ENCODE results near the gene CITED2. TPM values are rescaled to one million over a fixed set of nuclear protein-coding genes. Genes with fewer than 3 reads are reported as not detected.
A peak's percentile ranks its signal among the peaks of the same experiment; 100 is the strongest.

The CITED2 gene
- total RNA-seq, 1 donor from 2014 or later = 10.3 TPM

DNA sequence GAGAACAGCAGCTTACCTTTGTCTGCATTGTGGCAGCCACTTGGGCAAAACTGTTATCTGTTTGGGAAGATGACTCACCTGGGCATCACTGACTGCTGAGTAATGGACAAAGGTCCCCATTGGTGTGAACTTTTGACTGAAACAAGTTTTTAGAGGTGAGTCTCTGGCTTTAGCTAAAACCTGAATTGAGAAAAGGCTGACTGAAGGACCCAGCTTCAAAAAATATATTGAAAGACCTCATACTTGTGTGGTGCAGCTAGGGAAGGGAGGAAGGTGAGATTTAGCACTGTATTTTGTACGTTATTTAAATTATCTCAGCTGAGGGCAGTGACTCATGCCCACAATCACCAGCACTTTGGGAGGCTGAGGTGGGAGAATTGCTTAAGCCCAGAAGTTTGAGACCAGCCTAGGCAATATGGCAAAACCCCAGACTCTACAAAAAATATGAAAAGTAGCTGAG, 4.5 kb upstream of the CITED2 start:
- TF ChIP-seq, protein P1, sequence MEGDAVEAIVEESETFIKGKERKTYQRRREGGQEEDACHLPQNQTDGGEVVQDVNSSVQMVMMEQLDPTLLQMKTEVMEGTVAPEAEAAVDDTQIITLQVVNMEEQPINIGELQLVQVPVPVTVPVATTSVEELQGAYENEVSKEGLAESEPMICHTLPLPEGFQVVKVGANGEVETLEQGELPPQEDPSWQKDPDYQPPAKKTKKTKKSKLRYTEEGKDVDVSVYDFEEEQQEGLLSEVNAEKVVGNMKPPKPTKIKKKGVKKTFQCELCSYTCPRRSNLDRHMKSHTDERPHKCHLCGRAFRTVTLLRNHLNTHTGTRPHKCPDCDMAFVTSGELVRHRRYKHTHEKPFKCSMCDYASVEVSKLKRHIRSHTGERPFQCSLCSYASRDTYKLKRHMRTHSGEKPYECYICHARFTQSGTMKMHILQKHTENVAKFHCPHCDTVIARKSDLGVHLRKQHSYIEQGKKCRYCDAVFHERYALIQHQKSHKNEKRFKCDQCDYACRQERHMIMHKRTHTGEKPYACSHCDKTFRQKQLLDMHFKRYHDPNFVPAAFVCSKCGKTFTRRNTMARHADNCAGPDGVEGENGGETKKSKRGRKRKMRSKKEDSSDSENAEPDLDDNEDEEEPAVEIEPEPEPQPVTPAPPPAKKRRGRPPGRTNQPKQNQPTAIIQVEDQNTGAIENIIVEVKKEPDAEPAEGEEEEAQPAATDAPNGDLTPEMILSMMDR (IDR thresholded peaks at IDR 0.05; ENCODE audit: insufficient read depth, low read length, severe bottlenecking) = no peak
- FAIRE-seq = no peak
- Histone ChIP-seq H3K27me3 (ENCODE audit: control insufficient read depth, insufficient read depth, low read length) (no peaks in the 10 kb centered on the region), H3K36me3 (ENCODE audit: control insufficient read depth, insufficient read depth, low read length) (no peaks in the 10 kb centered on the region), H3K4me3 (ENCODE audit: low read depth, low read length) (no peak overlapping the region)
- peak; percentile 92 for DNase-seq (ENCODE audit: low read depth)

DNA sequence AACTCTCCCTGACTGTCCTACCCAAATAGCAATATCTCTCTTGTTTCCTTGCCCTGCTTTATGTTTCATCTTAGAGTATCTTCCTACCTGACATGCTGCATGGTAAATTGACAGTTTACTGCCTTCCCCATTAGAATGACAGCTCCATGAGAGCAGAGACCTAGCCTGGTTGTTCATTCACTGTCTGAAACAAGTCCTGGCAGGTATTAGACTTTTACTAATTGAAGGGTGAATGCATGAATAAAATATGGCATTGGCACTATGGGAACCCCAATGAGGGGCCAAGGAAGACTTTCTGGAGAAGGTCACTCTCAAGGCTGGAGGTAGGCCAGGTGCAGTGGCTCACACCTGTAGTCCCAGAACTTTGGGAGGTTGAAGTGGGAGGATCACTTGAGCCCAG, 3.8 kb upstream of the CITED2 start:
- Histone ChIP-seq H3K27me3 (ENCODE audit: control insufficient read depth, insufficient read depth, low read length) (no peaks in the 10 kb centered on the region), H3K36me3 (ENCODE audit: control insufficient read depth, insufficient read depth, low read length) (peaks cover 2% of the 10 kb centered on the region), H3K4me3 (ENCODE audit: low read depth, low read length) (no peak overlapping the region)
- DNase-seq (ENCODE audit: low read depth) (peak; percentile 61), FAIRE-seq (no peak)
- TF ChIP-seq, protein P1 (IDR thresholded peaks at IDR 0.05; ENCODE audit: insufficient read depth, low read length, severe bottlenecking) = no peak

DNA sequence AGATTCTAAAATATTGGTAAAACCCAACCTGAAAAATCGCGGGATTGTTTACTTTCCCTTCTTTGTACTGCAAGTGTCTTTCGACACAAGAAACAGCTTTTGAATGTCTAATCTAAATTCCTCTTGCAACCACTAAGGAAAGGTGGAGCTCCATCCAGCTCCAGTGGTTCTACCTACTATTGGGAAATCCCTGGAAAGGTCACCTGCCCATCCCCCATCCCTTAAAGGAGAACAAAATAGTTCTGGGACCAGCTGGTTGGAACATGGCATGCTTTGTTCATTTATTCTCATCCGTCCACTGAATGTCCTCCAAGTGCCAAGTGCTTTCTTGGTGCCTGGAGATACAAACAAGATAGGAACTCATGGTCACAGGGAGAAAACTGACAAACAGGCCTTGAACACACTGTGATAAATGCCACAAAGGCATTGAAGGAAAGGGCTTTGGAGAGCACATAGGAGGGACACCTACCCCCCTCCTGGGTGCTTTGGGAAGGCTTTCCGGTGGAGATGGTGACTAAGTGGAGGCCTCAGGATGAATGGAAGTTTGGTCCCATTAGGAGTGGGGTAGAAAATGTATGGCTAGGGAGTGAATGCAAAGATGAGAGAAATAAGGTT, 2.3 kb upstream of the CITED2 start:
- H3K27me3 ChIP-seq (ENCODE audit: control insufficient read depth, insufficient read depth, low read length) = no peaks in the 10 kb centered on the region
- TF ChIP-seq, protein P1 (IDR thresholded peaks at IDR 0.05; ENCODE audit: insufficient read depth, low read length, severe bottlenecking) = peak; percentile 13
- DNase-seq (ENCODE audit: low read depth) (peak; percentile 61), FAIRE-seq (no peak)
- H3K36me3 ChIP-seq (ENCODE audit: control insufficient read depth, insufficient read depth, low read length) = peaks cover 2% of the 10 kb centered on the region
- H3K4me3 ChIP-seq (ENCODE audit: low read depth, low read length) = peak overlapping the region; percentile 62

DNA sequence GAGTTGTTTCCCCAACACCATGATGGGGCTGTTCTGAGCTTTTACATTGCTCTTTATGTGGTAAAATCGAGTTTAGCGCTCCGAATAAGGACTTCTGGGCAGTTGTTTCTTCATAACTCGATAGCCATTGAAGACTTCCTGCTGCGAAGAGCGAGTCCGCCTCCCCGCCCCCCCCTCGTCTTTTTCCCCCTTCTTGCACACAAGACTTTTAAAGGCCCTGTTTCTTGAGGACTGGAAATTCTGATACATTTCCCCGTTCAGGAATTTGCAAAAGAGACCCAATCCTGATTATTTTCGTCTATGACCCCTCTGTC, 1.5 kb upstream of the CITED2 start:
- Histone ChIP-seq H3K4me3 (ENCODE audit: low read depth, low read length) (peak overlapping the region; percentile 62), H3K36me3 (ENCODE audit: control insufficient read depth, insufficient read depth, low read length) (peaks cover 2% of the 10 kb centered on the region), H3K27me3 (ENCODE audit: control insufficient read depth, insufficient read depth, low read length) (no peaks in the 10 kb centered on the region)
- TF ChIP-seq, protein P1 (IDR thresholded peaks at IDR 0.05; ENCODE audit: insufficient read depth, low read length, severe bottlenecking) = no peak
- DNase-seq (ENCODE audit: low read depth) (no peak), FAIRE-seq (no peak)

DNA sequence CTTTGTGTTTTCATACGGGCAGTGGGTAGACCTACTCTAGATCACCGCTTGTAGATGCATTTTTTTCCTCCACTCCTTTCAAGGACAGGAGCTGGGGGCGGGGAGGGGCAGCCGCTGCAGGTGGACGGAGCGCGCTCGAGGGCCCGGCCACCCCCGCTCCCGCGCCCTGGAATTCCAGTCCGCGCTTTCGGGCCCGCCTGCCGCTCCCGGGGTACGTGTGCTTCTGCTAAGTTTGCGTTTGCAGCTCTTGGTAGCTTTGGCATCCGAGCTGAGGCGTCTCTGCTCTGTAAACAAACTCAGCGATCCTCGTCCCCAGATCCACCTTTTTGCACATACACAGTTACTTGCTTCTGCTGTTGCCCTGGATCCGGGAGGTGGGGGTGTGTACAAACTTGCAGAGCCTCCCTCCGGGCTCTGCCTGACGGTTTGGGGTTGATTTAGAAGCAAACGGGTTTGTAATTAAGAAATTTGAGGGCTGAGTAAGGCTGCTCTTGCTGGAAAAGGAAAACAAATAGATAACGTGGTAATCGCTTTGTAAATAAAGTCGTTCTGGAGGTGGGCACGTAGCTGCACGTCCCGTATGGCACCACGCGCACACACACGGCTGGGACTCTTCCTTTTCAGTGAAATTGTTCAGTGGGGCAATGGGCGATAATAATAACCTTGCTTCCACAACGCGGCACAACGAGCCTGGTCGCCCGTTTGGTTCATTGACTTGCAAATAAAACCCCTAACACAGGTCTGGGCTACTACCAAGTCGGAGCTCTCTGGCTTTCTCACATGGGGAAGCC, 973 bp upstream of the CITED2 start:
- FAIRE-seq (no peak), DNase-seq (ENCODE audit: low read depth) (peak; percentile 88)
- Histone ChIP-seq H3K4me3 (ENCODE audit: low read depth, low read length) (peak overlapping the region; percentile 62), H3K36me3 (ENCODE audit: control insufficient read depth, insufficient read depth, low read length) (peaks cover 2% of the 10 kb centered on the region), H3K27me3 (ENCODE audit: control insufficient read depth, insufficient read depth, low read length) (no peaks in the 10 kb centered on the region)
- TF ChIP-seq, protein P1 (IDR thresholded peaks at IDR 0.05; ENCODE audit: insufficient read depth, low read length, severe bottlenecking) = peak; percentile 15

Data from bronchial epithelial cell (primary cell).